Bronchial epithelial cell (primary cell): ENCODE measurements around the gene CCDC190. TPM values are rescaled to one million over a fixed set of nuclear protein-coding genes. Genes with fewer than 3 reads are reported as not detected.
"Not testable (repeated sequence)": the region's sequence is repeated elsewhere in the genome, so short reads cannot be mapped to it uniquely, and the experiment has no call there.

ENCODE experiments used
- DNase-seq: peaks from one replicate; pipeline ENCODE4 v3.0.0-alpha.2; 2010; ENCODE audit warnings: low read depth
- FAIRE-seq: peaks from 2 replicates; lab custom pipeline; 2011; peaks lifted over from hg19 to GRCh38; lab: Jason Lieb, UNC
- H3K27me3 ChIP-seq: 2 replicates; pipeline ENCODE4 v1.5.1; 2011; ENCODE audit warnings: low read length; ENCODE audit not compliant: control insufficient read depth, insufficient read depth
- H3K36me3 ChIP-seq: 2 replicates; pipeline ENCODE4 v1.5.1; 2011; ENCODE audit warnings: low read length; ENCODE audit not compliant: control insufficient read depth, insufficient read depth
- H3K4me3 ChIP-seq: 2 replicates; pipeline ENCODE4 v1.5.1; 2011; ENCODE audit warnings: mild to moderate bottlenecking, low read depth, low read length, control low read depth
- CTCF ChIP-seq: IDR thresholded peaks from 2 replicates; pipeline ENCODE4 v1.5.1; 2011; ENCODE audit warnings: mild to moderate bottlenecking, moderate library complexity, low read length, control low read depth, inconsistent platforms; ENCODE audit not compliant: insufficient read depth, severe bottlenecking
- total RNA-seq: library from RNA; depleted of rRNA; stranded (reverse); fragments of >200 nt; gene quantifications from 2 replicates; pipeline ENCODE4 v1.2.1, GENCODE V29; 2014

Gene CCDC190
- total RNA-seq, 1 donor from 2014 or later: not detected

- TF ChIP-seq CTCF: no peak
- H3K36me3 ChIP-seq: no peaks in the 10 kb centered on the region
- no peak overlapping the region for H3K4me3 ChIP-seq
- H3K27me3 ChIP-seq: no peaks in the 10 kb centered on the region
- DNase-seq (no peak), FAIRE-seq (no peak)
These were observed 25.7 kb upstream of the CCDC190 start for GRCh38 chr1:162886705-162887104.

- no peak for DNase-seq
- no peak for FAIRE-seq
- Histone ChIP-seq H3K4me3 (no peak overlapping the region), H3K36me3 (no peaks in the 10 kb centered on the region), H3K27me3 (no peaks in the 10 kb centered on the region)
- no peak for TF ChIP-seq CTCF
These were observed 24.3 kb upstream of the CCDC190 start for GRCh38 chr1:162885265-162885664.

GRCh38 chr1:162884831-162885230, 23.9 kb upstream of the CCDC190 start:
- Histone ChIP-seq H3K4me3 (no peak overlapping the region), H3K27me3 (no peaks in the 10 kb centered on the region), H3K36me3 (no peaks in the 10 kb centered on the region)
- FAIRE-seq: no peak
- no peak for TF ChIP-seq CTCF
- no peak for DNase-seq

- Histone ChIP-seq H3K27me3 (no peaks in the 10 kb centered on the region), H3K4me3 (no peak overlapping the region), H3K36me3 (no peaks in the 10 kb centered on the region)
- DNase-seq: no peak
- no peak for FAIRE-seq
- TF ChIP-seq CTCF: no peak
These were observed 21.3 kb upstream of the CCDC190 start for GRCh38 chr1:162882248-162882674.

- Histone ChIP-seq H3K27me3 (no peaks in the 10 kb centered on the region), H3K36me3 (no peaks in the 10 kb centered on the region), H3K4me3 (no peak overlapping the region)
- no peak for DNase-seq
- TF ChIP-seq CTCF: no peak
- FAIRE-seq: no peak
These were observed 20.6 kb upstream of the CCDC190 start for GRCh38 chr1:162881590-162881989.

GRCh38 chr1:162880617-162881016, 19.6 kb upstream of the CCDC190 start:
- FAIRE-seq: not testable (repeated sequence)

More at GRCh38 chr1:162880617-162881016, 19.6 kb upstream of the CCDC190 start:
- H3K27me3 ChIP-seq, H3K4me3 ChIP-seq, H3K36me3 ChIP-seq, DNase-seq: not testable (repeated sequence)
